Endothelial cell of umbilical vein (primary cell): Measurements from ENCODE around the gene PODNL1.

ENCODE experiments used
- CTCF ChIP-seq, 2 donors: IDR thresholded peaks; 1 replicate in 1 of 2; 2 replicates in 1 of 2; pipeline ENCODE4 v1.5.1; 2011; ENCODE audit warnings: low read length in 2 of 2, mild to moderate bottlenecking in 2 of 2, moderate library complexity in 2 of 2, control low read depth in 1 of 2, inconsistent platforms in 1 of 2, low read depth in 1 of 2; ENCODE audit not compliant: insufficient read depth in 1 of 2; ENCODE audit errors: extremely low read depth in 1 of 2
- EZH2 ChIP-seq: IDR thresholded peaks from 2 replicates; pipeline ENCODE4 v1.6.1; 2012; ENCODE audit warnings: borderline replicate concordance, low read depth, mild to moderate bottlenecking, moderate library complexity, low read length, inconsistent platforms; ENCODE audit not compliant: severe bottlenecking

GRCh38 chr19:13902993-13903555 is 35.1 kb downstream of the PODNL1 start:
- TF ChIP-seq CTCF (IDR thresholded peaks at IDR 0.05; ENCODE audit: extremely low read depth in 1 of 2, insufficient read depth in 1 of 2, low read depth in 1 of 2, low read length in 2 of 2): peak; percentile 31 to 40
- TF ChIP-seq EZH2: no peak
